Ureter (tissue), 1 donor: ENCODE measurements around the gene GTF2E1. TPM values are rescaled to one million over a fixed set of nuclear protein-coding genes. Genes with fewer than 3 reads are reported as not detected.
"Not testable (repeated sequence)": the region's sequence is repeated elsewhere in the genome, so short reads cannot be mapped to it uniquely, and the experiment has no call there.

ENCODE experiments used
- DNase-seq: peaks from one replicate; pipeline ENCODE4 v3.0.0-alpha.2; 2020; ENCODE audit warnings: low spot score
- total RNA-seq: library from RNA; stranded (reverse); gene quantifications from one replicate; pipeline ENCODE4 v1.2.4, GENCODE V29; 2023
- donor health status: DM: yes; HTN: yes; CAD: no.

Gene GTF2E1
- total RNA-seq, result 20.2 TPM

DNA sequence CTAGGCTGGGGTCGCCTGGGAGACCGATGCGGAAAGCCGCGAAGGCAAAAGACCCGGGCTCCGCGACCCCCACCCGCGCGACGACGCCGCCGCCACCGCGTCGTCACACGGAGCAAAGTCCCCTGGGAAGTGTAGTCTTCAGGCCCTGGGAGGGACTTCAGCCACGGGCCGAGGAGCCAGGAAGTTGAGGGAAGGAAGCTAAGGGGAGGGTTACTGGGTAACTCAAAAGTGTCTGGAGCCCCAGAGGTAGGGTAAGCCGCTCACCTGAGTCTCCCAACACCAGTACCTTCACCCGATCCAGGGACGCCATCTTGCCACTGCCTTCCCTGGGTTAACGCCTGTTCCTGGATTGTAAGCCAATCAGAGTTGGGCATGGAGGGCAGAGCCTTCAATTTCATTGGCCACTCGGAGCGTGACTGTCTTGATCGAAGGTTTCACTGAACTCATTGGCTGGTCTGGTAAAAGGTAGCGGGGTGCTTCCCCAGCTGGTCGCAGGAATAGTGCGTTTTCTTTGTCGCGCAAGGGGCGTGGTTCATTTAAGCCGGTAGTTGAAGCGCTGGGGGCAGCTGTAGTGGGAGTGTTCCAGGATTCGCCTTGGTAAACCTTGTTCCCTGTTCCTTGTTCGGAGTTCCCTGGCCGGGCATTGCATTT, at the start of gene GTF2E1, which contains the start of gene RABL3:
GTF2E1 (plus strand) TSS at position 547 of the 651 bp plus-strand sequence. CDS start 7,809 bp downstream, outside the sequence.
RABL3 (minus strand) TSS at position 319 of the 651 bp plus-strand sequence; CDS start at position 310, 9 bp downstream.
- DNase-seq, result peak; percentile 98

DNA sequence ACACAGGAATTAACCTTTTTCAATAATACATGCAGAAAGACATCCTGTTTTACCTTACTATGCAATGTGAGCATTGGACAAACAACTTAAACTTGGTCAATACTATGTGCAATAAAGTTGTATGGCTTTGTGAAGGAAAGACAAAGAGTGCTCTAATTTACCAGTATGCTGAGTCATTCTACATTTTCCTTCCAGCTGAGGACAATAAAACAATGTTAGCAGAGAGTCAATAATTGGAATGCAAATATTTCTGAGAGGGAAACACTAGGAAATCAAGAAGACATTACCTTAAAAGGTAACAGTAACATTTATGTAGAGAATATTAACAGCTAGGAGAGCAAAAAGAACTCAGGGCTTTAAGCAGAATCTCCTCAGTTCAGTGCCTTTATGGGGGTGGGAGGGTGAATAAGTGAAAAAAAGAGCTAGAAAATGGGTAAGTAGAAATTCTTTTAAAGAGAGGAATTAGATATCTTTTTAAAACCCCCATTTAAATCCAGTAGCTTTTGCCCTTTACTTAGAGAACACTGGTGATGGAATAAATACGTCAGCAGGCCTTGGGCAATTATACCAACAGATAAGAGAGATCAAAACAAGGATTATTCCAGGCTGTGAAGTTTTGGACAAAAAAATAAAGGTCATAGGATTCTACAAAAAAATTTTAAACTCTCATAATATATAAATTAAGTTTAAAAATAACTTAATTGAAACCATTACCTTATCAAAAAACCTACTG, 48.9 kb upstream of the GTF2E1 start:
- no peak for DNase-seq

DNA sequence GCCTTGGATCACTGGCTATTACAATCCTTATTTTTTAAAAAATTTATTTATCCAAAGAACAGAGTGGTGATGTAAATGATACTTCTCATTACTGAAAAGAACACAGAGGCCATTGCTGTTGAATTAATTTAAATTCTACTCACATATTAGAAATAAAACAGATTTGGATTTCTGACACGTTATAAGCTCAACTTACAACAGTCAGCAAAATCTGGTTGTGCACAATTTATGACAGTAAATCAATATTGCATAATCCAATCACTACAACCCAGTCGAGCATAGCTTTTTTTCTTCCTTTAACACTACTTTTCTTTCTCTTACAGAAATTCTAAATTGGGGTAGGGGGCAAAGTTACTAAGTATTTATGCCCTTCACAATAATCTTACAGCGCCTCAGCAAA, 43.2 kb upstream of the GTF2E1 start:
- DNase-seq, result no peak

- no peak for DNase-seq
Observed at GRCh38 chr3:120705884-120706582, 36.5 kb upstream of the GTF2E1 start.

GRCh38 chr3:120706950-120707349, 35.6 kb upstream of the GTF2E1 start:
- DNase-seq, result no peak

DNA sequence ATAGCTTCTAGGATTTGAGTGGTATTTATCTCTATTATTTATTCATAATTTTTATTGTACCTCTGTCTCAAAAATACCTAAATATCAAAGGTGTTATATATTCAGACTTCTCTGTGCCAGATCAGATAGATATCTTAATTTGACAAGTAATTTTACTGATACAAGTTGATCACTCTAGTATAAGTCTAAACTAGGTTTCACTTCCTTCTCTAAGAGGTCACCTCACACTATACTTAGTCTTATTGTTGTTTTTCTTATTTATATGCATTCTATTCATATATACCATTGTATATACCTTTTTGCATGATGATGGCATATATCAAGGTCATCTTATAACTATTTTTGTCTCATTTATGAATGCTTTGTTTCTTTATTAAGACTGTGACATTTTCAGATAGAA, 34.1 kb upstream of the GTF2E1 start:
- DNase-seq, result no peak

DNA sequence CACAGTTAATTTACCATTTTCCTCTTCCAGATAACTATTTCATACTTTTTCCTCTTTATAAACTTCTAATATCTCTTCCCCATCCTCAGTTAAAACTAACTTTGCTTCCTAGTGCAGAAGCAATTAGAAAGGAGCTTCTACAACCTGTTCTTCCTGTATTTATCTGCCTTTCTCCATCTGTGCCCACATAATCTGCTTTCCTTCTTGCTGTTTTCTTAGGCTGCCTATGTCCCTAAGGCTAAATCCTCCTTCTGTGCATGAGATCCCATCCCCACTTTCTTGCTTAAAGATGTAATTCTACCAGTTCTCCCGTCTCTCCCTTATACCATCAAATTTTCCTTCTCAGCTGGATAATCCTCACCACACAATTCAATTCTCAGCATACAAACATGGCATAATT, 32.2 kb upstream of the GTF2E1 start:
- no peak for DNase-seq

DNA sequence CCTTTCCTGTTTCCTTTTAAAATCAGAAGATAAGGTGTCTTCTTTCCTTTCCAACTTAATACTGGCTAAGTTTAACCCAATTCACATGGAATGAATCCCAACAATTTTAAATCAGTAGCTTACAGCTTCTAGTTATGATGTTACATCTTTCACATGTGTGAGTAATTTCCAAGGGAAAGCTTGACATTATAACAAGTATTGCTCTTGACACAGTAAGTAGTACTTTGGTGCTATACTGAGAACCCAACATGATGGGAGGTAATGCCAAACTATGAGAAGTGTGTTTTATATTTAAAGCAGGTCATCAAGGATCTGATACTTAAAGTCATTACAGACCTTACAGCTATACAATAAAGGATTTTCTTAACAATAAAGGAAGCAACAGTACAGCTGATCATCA, 29.3 kb upstream of the GTF2E1 start:
- no peak for DNase-seq

DNA sequence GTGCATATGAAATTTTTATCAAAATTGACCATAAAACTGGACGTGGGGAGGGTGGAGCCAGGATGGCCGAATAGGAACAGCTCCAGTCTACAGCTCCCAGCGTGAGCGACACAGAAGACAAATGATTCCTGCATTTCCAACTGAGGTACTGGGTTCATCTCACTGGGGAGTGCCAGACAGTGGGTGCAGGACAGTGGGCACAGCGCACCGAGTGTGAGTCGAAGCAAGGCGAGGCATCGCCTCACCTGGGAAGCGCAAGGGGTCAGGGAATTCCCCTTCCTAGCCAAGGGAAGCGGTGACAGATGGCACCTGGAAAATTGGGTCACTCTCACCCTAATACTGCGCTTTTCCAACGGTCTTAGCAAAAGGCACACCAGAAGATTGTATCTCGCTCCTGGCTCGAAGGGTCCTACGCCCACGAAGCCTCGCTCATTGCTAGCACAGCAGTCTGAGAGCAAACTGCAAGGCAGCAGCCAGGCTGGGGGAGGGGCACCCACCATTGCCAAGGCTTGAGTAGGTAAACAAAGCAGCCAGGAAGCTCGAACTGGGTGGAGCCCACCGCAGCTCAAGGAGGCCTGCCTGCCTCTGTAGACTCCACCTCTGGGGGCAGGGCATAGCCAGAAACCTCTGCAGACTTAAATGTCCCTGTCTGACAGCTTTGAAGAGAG, 23.2 kb upstream of the GTF2E1 start:
- DNase-seq, result peak; percentile 77

GRCh38 chr3:120726791-120727190, 15.8 kb upstream of the GTF2E1 start:
- DNase-seq, result no peak

DNA sequence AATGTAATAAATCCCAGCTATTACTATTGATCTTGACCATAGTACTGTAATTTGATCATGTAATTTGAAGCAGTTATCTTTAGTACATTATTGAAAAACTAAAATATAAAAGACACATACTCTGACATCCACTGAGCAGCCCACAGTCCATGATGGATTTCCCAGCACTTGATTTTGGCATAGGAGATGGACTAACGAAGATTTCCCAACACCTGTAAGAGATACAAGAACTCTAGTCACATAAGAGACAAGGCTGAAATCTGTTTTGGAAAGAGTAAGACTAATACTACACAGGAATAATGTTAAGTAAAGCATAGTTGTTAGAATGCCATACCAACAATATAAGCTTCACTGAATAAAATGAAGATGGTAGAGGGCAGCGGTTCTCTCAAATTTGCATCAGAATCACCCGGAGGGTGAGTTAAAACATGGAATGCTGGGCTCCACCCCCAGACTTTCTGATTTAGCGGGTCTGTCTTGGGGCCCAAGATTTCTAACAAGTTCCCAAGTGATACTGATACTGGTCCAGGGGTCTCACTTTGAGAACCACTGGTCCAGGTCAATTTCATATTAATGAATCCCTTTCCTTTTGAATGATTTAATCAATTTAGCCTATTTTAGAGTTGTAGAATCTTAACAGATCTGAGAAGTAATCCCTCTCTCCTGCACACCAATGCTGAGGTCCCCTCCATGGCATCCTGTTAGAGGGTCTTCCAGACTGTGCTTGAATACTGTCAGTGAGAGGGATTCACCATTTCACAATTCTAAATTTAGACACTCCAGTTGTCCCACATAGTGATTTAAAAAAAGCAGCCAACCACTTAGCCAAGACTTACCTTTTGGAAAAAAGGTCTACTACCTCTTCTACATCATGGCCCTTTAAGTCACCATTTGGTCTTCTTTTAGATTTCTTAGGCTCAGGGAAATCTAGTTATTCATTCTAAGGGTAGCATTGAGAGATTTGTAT, 11.7 kb upstream of the GTF2E1 start:
- no peak for DNase-seq

DNA sequence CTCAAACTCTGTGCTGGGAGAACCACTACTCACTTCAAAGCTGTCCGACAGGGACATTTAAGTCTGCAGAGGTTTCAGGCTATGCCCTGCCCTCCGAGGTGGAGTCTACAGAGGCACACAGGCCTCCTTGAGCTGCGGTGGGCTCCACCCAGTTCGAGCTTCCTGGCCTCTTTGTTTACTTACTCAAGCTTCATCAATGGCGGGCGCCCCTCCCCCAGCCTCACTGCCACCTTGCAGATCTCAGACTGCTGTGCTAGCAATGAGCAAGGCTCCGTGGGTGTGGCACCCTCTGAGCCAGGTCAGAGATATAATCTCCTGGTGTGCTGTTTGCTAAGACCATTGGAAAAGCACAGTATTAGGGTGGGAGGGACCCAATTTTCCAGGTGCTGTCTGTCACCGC, 4.5 kb upstream of the GTF2E1 start:
- not testable (repeated sequence) for DNase-seq

- DNase-seq, result no peak
Observed at GRCh38 chr3:120741320-120741719, 1.2 kb upstream of the GTF2E1 start.

DNA sequence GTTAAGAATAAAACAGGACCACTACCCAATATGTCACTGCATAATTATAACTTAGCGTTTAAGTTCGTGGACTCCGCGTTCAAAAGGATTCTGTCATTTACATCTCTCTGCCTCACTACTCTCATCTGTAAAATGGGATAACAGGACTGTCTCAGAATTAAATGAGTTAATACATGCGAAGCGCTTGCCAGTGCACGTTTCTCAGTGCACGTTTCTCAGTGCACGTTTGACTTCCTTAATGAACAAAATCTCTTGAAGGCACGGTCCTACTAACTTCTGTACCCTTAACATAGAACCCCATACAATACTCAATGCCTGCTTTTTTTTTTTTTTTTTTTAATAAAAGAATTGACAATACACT, 727 bp upstream of the GTF2E1 start:
- no peak for DNase-seq

DNA sequence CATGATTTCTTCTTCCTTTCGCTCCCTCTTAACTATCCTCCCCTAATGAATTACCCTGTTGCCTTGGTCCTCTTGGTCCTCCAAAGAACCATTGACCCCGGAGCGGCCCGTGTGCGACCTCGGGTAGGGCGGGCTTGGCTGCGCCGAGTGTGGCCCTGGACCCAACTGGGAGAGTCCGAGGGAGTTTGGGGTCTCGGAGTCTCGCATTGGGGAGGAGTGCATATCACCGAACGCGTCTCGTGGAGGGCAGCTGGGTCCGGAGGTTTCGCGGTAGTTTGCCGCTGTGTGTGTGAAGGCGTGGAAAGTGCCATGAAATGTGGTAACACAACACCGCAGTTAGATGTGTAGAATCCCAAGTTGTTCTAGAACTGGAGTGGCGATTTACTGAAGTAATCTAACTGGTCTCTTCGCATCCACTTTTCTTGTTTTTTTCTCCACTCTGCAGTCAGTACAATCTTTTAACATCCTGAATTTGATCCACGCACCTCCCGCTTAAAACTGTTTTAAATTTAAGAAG, 363 bp downstream of the GTF2E1 start:
- DNase-seq, result peak; percentile 52

DNA sequence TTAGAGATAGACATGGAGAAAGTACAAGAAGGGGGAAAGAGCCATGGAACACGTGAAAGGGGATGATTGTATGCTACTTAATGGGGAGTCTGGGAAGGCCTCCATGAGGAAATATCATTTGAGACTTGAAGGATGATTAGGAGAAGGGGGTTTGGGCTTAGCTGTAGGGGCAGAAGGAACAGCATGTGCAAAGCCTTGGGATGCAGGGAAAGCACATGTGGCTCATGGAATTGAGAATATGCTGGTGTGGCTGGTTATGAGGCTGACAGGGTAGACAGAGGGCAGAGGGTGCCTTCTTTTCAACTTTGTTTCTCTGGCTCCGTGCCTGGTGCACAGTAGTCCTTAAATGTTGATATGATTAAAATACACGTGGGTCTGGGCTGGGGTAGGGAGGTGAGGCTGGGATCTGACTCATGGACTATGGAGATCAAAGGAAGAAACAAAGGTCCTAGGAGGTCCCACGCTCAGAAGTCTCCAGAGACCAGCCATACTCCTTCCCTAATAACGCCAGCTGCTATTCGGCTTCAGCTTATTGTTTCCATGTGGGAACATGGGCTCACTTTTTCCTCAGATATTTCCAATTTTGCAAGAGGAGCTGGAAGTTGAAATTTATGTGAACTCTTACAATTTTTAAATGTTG, 1.1 kb downstream of the GTF2E1 start:
- DNase-seq, result no peak

DNA sequence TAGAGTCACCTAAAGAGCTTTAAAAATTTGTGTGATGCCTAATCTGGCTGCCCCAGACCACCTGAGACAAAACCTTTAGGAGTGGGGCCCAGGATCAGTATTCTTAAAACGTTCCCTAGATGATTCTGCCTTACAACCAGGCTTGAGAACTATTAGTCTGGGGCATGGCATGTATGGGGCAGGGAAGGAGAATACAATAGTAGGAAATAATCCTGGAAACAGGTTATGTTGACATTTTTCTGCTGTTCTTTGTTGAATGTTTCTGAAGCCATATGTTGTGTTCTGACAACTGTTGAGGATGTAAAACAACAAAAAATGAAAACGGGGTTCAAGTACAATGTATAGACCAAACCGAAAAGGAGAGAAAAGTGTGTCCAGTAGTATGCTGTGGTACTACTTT, 2.9 kb downstream of the GTF2E1 start:
- DNase-seq, result no peak

DNA sequence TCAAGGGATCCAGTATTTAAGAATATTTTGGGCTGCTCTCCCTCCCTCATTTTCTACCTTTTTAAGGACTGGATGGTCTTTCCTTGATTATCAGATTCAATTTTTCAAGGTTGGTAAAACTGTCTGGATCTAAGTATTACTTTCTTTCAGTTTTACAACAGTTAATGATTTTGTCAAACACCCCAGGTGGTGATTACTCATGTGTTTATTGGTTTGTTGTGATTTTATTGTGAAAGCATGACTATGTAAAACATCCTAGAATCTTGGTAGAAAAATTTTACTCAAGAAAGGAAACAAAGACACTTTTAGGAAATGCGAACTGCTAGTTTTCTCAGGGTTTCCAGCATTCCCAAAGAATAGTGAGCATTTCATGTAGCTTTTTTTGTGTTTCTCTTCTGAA, 7.3 kb downstream of the GTF2E1 start:
- DNase-seq, result no peak

GRCh38 chr3:120752230-120752629, 9.7 kb downstream of the GTF2E1 start:
- DNase-seq, result no peak

DNA sequence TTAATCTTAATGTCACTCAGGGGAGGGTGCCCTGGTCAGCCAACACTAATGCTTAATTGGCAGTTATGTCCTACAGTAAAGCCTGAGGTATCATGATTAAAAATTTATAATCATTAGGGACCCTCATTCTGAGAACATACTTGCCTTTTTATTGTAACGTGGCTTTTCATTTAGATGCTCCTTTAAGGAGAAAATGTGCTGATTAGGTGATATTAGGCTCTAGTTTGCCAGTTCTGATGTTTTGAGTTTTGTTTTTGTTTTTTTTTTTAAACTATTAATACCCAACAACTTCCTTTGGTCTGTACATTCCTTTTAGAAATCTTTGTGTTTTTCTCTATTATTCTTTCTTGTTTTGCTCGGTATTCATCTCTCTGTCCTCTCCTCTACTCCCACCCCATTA, 10.3 kb downstream of the GTF2E1 start:
- DNase-seq, result no peak
